Retinal pigment epithelial cell (primary cell): ENCODE data around the gene KCNQ5.

Experiments used
- DNase-seq: peaks from one replicate; pipeline ENCODE4 v3.0.0-alpha.2; 2010; ENCODE audit warnings: low read depth
- H3K4me3 ChIP-seq: 2 replicates; pipeline ENCODE4 v1.5.1; 2011; ENCODE audit warnings: mild to moderate bottlenecking, low read length, control low read depth, moderate library complexity
- TF ChIP-seq, protein P1 (sequence below): conservative IDR thresholded peaks from 2 replicates; pipeline ENCODE4 v1.5.1; 2011; ENCODE audit warnings: low read depth, low read length, control low read depth, inconsistent platforms

The KCNQ5 gene

DNA sequence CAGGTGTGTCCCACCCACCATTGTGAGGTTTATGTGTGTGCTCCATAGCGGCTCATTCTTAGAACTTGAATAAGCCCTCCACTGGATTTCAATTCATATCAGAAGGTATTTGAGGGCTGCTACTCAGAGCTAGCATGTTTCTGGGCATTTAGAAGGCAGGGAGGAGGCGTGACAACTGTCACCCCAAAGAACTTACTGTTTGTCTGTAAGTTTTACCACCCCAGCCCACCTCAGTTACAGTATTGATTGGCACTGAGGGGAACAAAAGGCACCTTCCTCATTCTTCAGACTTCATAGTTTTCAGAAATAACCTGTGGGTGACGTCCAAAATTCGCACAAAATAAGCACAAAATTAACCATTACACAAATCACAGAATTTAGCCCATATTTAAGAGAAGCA lies 521.7 kb downstream of the KCNQ5 start:
- TF ChIP-seq, protein P1, sequence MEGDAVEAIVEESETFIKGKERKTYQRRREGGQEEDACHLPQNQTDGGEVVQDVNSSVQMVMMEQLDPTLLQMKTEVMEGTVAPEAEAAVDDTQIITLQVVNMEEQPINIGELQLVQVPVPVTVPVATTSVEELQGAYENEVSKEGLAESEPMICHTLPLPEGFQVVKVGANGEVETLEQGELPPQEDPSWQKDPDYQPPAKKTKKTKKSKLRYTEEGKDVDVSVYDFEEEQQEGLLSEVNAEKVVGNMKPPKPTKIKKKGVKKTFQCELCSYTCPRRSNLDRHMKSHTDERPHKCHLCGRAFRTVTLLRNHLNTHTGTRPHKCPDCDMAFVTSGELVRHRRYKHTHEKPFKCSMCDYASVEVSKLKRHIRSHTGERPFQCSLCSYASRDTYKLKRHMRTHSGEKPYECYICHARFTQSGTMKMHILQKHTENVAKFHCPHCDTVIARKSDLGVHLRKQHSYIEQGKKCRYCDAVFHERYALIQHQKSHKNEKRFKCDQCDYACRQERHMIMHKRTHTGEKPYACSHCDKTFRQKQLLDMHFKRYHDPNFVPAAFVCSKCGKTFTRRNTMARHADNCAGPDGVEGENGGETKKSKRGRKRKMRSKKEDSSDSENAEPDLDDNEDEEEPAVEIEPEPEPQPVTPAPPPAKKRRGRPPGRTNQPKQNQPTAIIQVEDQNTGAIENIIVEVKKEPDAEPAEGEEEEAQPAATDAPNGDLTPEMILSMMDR = no peak
- no peak overlapping the region for H3K4me3 ChIP-seq
- no peak for DNase-seq

DNA sequence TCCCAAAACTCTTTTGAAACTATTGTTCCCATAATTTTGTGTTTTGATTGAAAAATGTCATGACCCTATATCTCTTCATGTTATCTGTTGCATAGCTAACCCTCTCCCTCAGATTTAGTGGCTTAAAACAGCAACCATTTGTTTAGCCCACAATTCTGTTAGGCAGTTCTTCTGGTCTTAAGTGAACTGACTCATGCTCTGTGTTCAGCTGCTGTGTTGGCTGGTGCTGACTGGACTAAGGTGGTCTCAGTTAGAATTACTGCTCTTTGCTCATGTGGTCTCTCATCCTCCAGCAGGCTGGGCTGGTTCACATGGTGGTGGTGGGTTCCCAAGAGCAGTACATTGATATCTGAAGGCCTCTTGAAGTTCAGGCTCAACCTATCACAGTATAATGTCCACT lies 522.7 kb downstream of the KCNQ5 start:
- no peak overlapping the region for H3K4me3 ChIP-seq
- TF ChIP-seq, protein P1 = no peak
- DNase-seq = no peak

DNA sequence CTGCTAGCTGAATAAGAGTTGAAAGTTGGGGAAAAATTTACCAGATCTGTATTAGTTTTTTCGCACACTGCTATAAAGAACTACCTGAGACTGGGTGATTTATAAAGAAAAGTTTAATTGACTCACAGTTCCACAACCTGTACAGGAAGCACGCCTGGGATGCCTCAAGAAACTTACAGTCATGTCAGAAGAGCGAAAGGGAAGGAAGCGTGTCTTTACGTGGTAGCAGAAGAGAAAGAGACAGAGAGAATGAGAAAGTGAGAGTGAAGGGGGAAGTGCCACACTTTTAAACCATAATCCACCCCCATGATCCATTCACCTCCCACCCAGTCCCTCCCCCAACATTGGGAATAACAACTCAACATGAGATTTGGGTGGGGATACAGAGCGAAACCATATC lies 523.8 kb downstream of the KCNQ5 start:
- no peak for DNase-seq

DNA sequence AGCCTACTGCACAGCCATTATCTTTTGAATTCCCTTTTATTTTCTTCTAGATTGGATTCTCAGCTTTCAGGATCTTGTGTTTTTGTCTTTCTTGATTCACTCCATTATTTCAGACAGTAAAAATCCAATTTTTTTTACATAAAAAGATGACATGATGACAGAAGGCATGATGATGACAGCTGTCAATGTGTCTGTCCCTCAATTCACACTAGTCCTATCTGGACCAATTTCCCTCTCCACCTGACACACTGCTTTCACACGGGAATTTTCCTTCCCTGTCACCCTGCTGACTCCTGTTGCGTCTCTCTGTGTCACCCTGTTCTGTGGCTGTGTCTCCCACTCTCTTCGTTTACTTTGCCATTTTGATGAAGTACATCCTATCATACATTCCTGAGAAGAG lies 529.9 kb downstream of the KCNQ5 start:
- no peak for DNase-seq
- no peak overlapping the region for H3K4me3 ChIP-seq
- TF ChIP-seq, protein P1 = no peak

More for the DNA sequence above, 523.8 kb downstream of the KCNQ5 start:
- TF ChIP-seq, protein P1 = no peak
- H3K4me3 ChIP-seq = no peak overlapping the region

DNA sequence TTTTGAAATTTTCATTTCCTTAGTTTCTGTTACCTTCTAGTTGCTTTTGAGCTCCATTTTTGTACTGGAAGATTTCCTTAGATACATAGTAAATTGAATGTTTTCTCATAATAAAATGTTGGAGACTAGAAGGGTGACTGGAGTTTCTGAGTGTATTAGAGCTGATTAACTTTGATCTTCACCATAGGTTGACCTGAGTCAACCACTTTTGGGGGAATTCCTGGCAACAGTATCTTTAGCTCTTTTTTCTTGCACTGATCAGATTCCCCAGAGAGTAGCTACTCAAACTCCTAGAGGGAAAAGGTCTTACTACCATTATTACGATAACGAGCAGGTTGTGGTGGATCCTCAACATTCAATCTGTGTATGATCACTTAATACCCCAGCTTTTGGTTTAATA lies 530.7 kb downstream of the KCNQ5 start:
- TF ChIP-seq, protein P1 = no peak
- no peak overlapping the region for H3K4me3 ChIP-seq
- no peak for DNase-seq

DNA sequence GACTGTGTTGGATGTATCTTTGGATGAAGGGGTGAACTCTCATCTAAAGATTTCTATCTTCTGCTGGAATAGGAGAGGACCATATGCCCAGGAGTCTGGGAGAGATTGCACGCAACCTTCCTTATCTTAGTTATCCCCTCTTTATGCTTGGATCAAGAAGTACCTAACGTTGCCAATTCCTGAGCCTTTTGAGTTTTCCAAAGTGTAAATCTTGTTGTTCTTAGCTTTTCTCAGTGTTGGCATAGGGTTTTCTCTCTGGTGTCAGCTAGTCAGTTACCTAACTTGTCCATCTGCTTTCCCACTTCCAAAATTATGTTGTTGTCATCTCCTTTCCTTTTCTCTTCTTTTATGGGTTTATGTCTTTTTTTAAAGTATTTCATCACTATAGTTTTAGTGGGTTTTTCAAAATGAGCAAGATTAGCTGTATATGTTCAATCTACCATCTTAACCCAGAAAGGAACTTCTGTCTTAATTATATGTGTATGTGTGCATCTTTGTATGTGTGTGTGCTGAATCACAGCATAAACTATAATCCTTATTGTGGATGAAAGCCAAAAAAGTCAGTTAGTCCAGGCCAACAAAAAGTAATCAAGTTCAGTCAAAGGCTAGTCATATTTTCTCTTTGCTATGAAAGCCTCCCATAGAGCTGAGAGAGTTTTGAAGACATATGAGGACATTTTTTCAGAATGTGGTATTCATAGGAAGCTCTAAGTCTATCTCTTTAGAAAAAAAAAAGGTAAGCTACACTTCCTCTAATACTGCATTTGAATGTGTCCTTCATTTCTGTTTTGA lies 531.3 kb downstream of the KCNQ5 start:
- TF ChIP-seq, protein P1 = no peak
- peak; percentile 71 for DNase-seq
- no peak overlapping the region for H3K4me3 ChIP-seq

DNA sequence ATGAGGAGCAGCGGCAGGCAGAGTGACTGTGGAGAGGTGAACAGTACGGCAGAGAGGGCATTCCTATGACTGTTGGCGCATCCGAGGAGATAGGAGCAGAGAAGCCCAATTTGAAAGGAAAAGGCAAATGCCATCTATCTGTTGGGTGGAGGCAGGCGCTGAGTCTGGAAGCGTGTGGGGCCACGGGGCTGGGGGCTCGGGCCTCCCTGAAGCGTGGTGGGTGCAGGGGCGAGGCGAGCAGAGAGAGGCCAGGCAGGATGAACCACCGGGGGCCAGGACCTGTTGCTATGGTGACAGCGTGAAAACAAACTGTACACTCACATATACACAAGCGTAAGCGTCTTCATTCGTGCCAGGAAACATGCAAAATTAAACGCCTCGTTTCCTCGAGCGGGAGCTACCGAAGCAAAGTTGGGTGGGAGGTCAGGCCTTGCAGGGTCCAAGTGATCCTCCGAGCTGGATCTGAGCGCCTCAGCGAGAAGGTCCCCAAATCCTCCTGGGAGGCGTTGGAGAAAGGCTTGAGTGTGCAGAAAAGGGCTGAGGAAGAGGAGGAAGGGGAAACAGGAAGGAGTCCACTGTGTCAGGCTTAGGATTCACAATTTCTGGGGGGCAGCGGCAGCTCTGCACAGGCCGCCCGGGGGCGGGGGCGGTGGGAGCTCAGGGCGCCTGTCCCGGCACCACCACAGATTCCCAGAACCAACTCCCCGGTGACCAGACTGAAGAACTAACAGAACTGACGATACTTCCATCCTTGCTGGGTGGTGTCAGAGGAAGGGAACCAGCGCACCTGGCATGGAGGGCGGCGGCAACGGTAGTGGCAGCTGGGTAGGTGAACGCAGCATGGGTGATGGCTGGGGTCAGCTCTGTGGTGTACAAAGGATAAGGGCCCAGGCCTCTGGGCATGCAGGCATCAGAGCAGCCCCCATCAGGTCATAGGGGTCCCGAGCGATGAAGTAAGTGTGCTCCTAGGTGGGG lies 535.2 kb downstream of the KCNQ5 start:
- TF ChIP-seq, protein P1 = no peak
- DNase-seq = no peak

More for the DNA sequence above, 535.2 kb downstream of the KCNQ5 start:
- no peak overlapping the region for H3K4me3 ChIP-seq
